Skeletal muscle satellite cell (primary cell): ENCODE measurements around the gene PTPRO.

Experiments used
- H3K27me3 ChIP-seq: 2 replicates; pipeline ENCODE4 v1.7.0; 2013; ENCODE audit warnings: low read length; ENCODE audit not compliant: control insufficient read depth, insufficient read depth
- H3K36me3 ChIP-seq: 2 replicates; pipeline ENCODE4 v1.7.0; 2013; ENCODE audit warnings: mild to moderate bottlenecking, control low read depth, low read length; ENCODE audit not compliant: insufficient read depth
- H3K4me1 ChIP-seq: 2 replicates; pipeline ENCODE4 v1.7.0; 2013; ENCODE audit warnings: low read length; ENCODE audit not compliant: control insufficient read depth, insufficient read depth
- H3K4me2 ChIP-seq: 2 replicates; pipeline ENCODE4 v1.7.0; 2013; ENCODE audit warnings: mild to moderate bottlenecking, low read length
- H3K4me3 ChIP-seq: 2 replicates; pipeline ENCODE4 v1.7.0; 2013; ENCODE audit warnings: low read length
- H3K9ac ChIP-seq: 2 replicates; pipeline ENCODE4 v1.7.0; 2013; ENCODE audit warnings: mild to moderate bottlenecking, low read depth, low read length, moderate library complexity
- H3K9me3 ChIP-seq: replicated peaks from 2 replicates; pipeline ENCODE4 v1.7.0; 2013; ENCODE audit warnings: mild to moderate bottlenecking, control low read depth, low read length

PTPRO gene

GRCh38 chr12:15527201-15528080 is 205.1 kb downstream of the PTPRO start:
- Histone ChIP-seq H3K36me3 (no peaks in the 10 kb centered on the region), H3K4me2 (peak overlapping the region; percentile 68), H3K9me3 (peaks cover 4% of the 10 kb centered on the region), H3K4me1 (peaks cover 43% of the 10 kb centered on the region), H3K27me3 (no peaks in the 10 kb centered on the region), H3K9ac (peak overlapping the region; percentile 68), H3K4me3 (peak overlapping the region; percentile 26)

- Histone ChIP-seq H3K4me1 (peaks cover 49% of the 10 kb centered on the region), H3K27me3 (no peaks in the 10 kb centered on the region), H3K36me3 (no peaks in the 10 kb centered on the region), H3K4me2 (no peak overlapping the region), H3K9ac (no peak overlapping the region), H3K4me3 (no peak overlapping the region), H3K9me3 (peaks cover 4% of the 10 kb centered on the region)
Observed at GRCh38 chr12:15528666-15529065, 206.4 kb downstream of the PTPRO start.

- H3K9me3 ChIP-seq: peaks cover 4% of the 10 kb centered on the region
Observed at GRCh38 chr12:15530361-15530760, 208.1 kb downstream of the PTPRO start.

GRCh38 chr12:15532364-15532977 is 210.2 kb downstream of the PTPRO start:
- peaks cover 67% of the 10 kb centered on the region for H3K4me1 ChIP-seq
- H3K4me2 ChIP-seq: peak overlapping the region; percentile 16
- H3K9me3 ChIP-seq: peaks cover 4% of the 10 kb centered on the region
- no peak overlapping the region for H3K4me3 ChIP-seq
- H3K9ac ChIP-seq: peak overlapping the region; percentile 80
- H3K36me3 ChIP-seq: no peaks in the 10 kb centered on the region
- H3K27me3 ChIP-seq: no peaks in the 10 kb centered on the region

More at GRCh38 chr12:15530361-15530760, 208.1 kb downstream of the PTPRO start:
- Histone ChIP-seq H3K36me3 (no peaks in the 10 kb centered on the region), H3K27me3 (no peaks in the 10 kb centered on the region), H3K4me2 (peak overlapping the region; percentile 66), H3K9ac (peak overlapping the region; percentile 80), H3K4me3 (peak overlapping the region; percentile 28), H3K4me1 (peaks cover 63% of the 10 kb centered on the region)

GRCh38 chr12:15534322-15534721 is 212.0 kb downstream of the PTPRO start:
- no peaks in the 10 kb centered on the region for H3K36me3 ChIP-seq
- H3K27me3 ChIP-seq: no peaks in the 10 kb centered on the region
- peak overlapping the region; percentile 64 for H3K9ac ChIP-seq
- peak overlapping the region; percentile 15 for H3K4me2 ChIP-seq
- no peak overlapping the region for H3K4me3 ChIP-seq
- no peaks in the 10 kb centered on the region for H3K9me3 ChIP-seq
- H3K4me1 ChIP-seq: peaks cover 73% of the 10 kb centered on the region

- H3K4me1 ChIP-seq: peaks cover 70% of the 10 kb centered on the region
- H3K4me2 ChIP-seq: peak overlapping the region; percentile 42
- H3K4me3 ChIP-seq: no peak overlapping the region
- peak overlapping the region; percentile 64 for H3K9ac ChIP-seq
- no peaks in the 10 kb centered on the region for H3K9me3 ChIP-seq
- H3K27me3 ChIP-seq: no peaks in the 10 kb centered on the region
- no peaks in the 10 kb centered on the region for H3K36me3 ChIP-seq
Observed at GRCh38 chr12:15534874-15535273, 212.6 kb downstream of the PTPRO start.

- Histone ChIP-seq H3K27me3 (no peaks in the 10 kb centered on the region), H3K4me2 (peak overlapping the region; percentile 42), H3K4me1 (peaks cover 70% of the 10 kb centered on the region), H3K9me3 (no peaks in the 10 kb centered on the region), H3K9ac (peak overlapping the region; percentile 64), H3K4me3 (no peak overlapping the region), H3K36me3 (no peaks in the 10 kb centered on the region)
Observed at GRCh38 chr12:15535352-15535781, 213.1 kb downstream of the PTPRO start.

- Histone ChIP-seq H3K4me1 (peaks cover 72% of the 10 kb centered on the region), H3K9me3 (no peaks in the 10 kb centered on the region), H3K9ac (no peak overlapping the region), H3K36me3 (no peaks in the 10 kb centered on the region), H3K27me3 (no peaks in the 10 kb centered on the region), H3K4me2 (no peak overlapping the region), H3K4me3 (no peak overlapping the region)
Observed at GRCh38 chr12:15536446-15536845, 214.1 kb downstream of the PTPRO start.

GRCh38 chr12:15538881-15539280 is 216.6 kb downstream of the PTPRO start:
- Histone ChIP-seq H3K9ac (no peak overlapping the region), H3K4me1 (peaks cover 58% of the 10 kb centered on the region), H3K36me3 (no peaks in the 10 kb centered on the region), H3K27me3 (no peaks in the 10 kb centered on the region), H3K4me2 (no peak overlapping the region), H3K9me3 (no peaks in the 10 kb centered on the region), H3K4me3 (no peak overlapping the region)

- no peaks in the 10 kb centered on the region for H3K27me3 ChIP-seq
Observed at GRCh38 chr12:15540005-15540404, 217.7 kb downstream of the PTPRO start.

GRCh38 chr12:15540469-15540872 is 218.2 kb downstream of the PTPRO start:
- peak overlapping the region; percentile 39 for H3K4me2 ChIP-seq
- no peaks in the 10 kb centered on the region for H3K27me3 ChIP-seq
- no peak overlapping the region for H3K4me3 ChIP-seq
- H3K9ac ChIP-seq: peak overlapping the region; percentile 20
- H3K9me3 ChIP-seq: no peaks in the 10 kb centered on the region
- H3K4me1 ChIP-seq: peaks cover 42% of the 10 kb centered on the region
- no peaks in the 10 kb centered on the region for H3K36me3 ChIP-seq

More at GRCh38 chr12:15540005-15540404, 217.7 kb downstream of the PTPRO start:
- peaks cover 47% of the 10 kb centered on the region for H3K4me1 ChIP-seq
- H3K4me2 ChIP-seq: peak overlapping the region; percentile 39
- no peaks in the 10 kb centered on the region for H3K9me3 ChIP-seq
- H3K4me3 ChIP-seq: no peak overlapping the region
- no peaks in the 10 kb centered on the region for H3K36me3 ChIP-seq
- peak overlapping the region; percentile 20 for H3K9ac ChIP-seq
